HepG2 (cell line): ENCODE data around the gene CNPPD1. TPM values are rescaled to one million over a fixed set of nuclear protein-coding genes. Genes with fewer than 3 reads are reported as not detected.

ENCODE experiments used
- AHDC1 ChIP-seq: sonication (generic); formaldehyde crosslinking; IDR thresholded peaks from 2 replicates; pipeline ENCODE4 v1.5.1; 2020; ENCODE audit warnings: mild to moderate bottlenecking, missing genetic modification reagents, borderline replicate concordance
- ATF4 ChIP-seq, 2 experiments: fragments of 450-650 bp in 1 of 2; sonication (generic) in 1 of 2; formaldehyde crosslinking; IDR thresholded peaks; 2 replicates each; pipeline versions ENCODE4 v1.5.0 to v1.8.0; 2020 to 2022; ENCODE audit warnings: mild to moderate bottlenecking in 1 of 2, missing genetic modification reagents in 1 of 2
- NFYB ChIP-seq: sonication (generic); formaldehyde crosslinking; IDR thresholded peaks from 2 replicates; pipeline ENCODE4 v1.4.0; 2020; ENCODE audit warnings: missing genetic modification reagents
- POGZ ChIP-seq: sonication (generic); formaldehyde crosslinking; IDR thresholded peaks from 2 replicates; pipeline ENCODE4 v1.4.0; 2020; ENCODE audit warnings: mild to moderate bottlenecking, missing genetic modification reagents
- REXO4 ChIP-seq: sonication (generic); formaldehyde crosslinking; IDR thresholded peaks from 2 replicates; pipeline ENCODE4 v1.8.0; 2022; ENCODE audit warnings: missing genetic modification reagents, mild to moderate bottlenecking, borderline replicate concordance
- TMF1 ChIP-seq: sonication (generic); formaldehyde crosslinking; IDR thresholded peaks from 2 replicates; pipeline ENCODE4 v1.8.1; 2022; ENCODE audit warnings: low read depth, missing genetic modification reagents
- ZBTB43 ChIP-seq: sonication (generic); formaldehyde crosslinking; conservative IDR thresholded peaks from 2 replicates; pipeline ENCODE4 v1.4.0; 2020; ENCODE audit warnings: missing genetic modification reagents
- ZNF691 ChIP-seq: sonication (generic); formaldehyde crosslinking; IDR thresholded peaks from 2 replicates; pipeline ENCODE4 v1.4.0; 2020; ENCODE audit warnings: missing genetic modification reagents, low read depth, mild to moderate bottlenecking, borderline replicate concordance
- polyA plus RNA-seq, 8 experiments: library from polyadenylated mRNA; depleted of rRNA in 3 of 8; stranded (reverse) in 7 of 8; unstranded in 1 of 8; fragments of >200 nt; fragmentation: Illumina TruSeq in 4 of 8; extraction: Trizol in 4 of 8; gene quantifications; 2 replicates each; pipeline versions ENCODE4 v1.2.1 to v1.2.3, GENCODE V29; 2011 to 2016; ENCODE audit warnings: low read depth in 4 of 8, missing spikeins in 1 of 8, mixed read lengths in 1 of 8; ENCODE audit not compliant: insufficient read depth in 1 of 8
- total RNA-seq, 5 experiments: library from RNA; depleted of rRNA; stranded (reverse); fragments of >200 nt; fragmentation: Illumina TruSeq; extraction: Trizol; gene quantifications; 2 replicates each; pipeline ENCODE4 v1.2.3, GENCODE V29; 2016; ENCODE audit warnings: low read depth in 1 of 5

Gene CNPPD1
- total and polyA plus RNA-seq, 2 of the 13 experiments (the other 11 are each of a cell fraction or from before 2014, with no cell fraction given): 35.5 to 49.4 TPM

GRCh38 chr2:219168526-219168925 lies 8.2 kb downstream of the CNPPD1 start (continued):
- TF ChIP-seq AHDC1 (CRISPR knock-in tag): no peak
- TF ChIP-seq ATF4 (CRISPR knock-in tag; IDR thresholded peaks at IDR 0.05): no peak
- TF ChIP-seq REXO4: no peak
- TF ChIP-seq ZBTB43 (CRISPR knock-in tag): no peak
- no peak for TF ChIP-seq TMF1
- TF ChIP-seq POGZ (CRISPR knock-in tag): no peak
- no peak for TF ChIP-seq NFYB (CRISPR knock-in tag)
- no peak for TF ChIP-seq ZNF691 (CRISPR knock-in tag)
